Erythroblast (primary cell): ENCODE measurements around the gene PTMA.

Source experiments
- DNase-seq, 2 experiments: peaks; one replicate each; lab custom pipeline; 2025; lab: John Stamatoyannopoulos, UW
- GATA1 ChIP-seq: IDR thresholded peaks from 2 replicates; pipeline ENCODE4 v1.6.1; 2011; ENCODE audit warnings: low read depth, mild to moderate bottlenecking, control low read depth, low read length, moderate library complexity
- POLR2A ChIP-seq: IDR thresholded peaks from 2 replicates; pipeline ENCODE4 v1.6.1; 2011; ENCODE audit warnings: mild to moderate bottlenecking, low read length

The PTMA gene

DNA sequence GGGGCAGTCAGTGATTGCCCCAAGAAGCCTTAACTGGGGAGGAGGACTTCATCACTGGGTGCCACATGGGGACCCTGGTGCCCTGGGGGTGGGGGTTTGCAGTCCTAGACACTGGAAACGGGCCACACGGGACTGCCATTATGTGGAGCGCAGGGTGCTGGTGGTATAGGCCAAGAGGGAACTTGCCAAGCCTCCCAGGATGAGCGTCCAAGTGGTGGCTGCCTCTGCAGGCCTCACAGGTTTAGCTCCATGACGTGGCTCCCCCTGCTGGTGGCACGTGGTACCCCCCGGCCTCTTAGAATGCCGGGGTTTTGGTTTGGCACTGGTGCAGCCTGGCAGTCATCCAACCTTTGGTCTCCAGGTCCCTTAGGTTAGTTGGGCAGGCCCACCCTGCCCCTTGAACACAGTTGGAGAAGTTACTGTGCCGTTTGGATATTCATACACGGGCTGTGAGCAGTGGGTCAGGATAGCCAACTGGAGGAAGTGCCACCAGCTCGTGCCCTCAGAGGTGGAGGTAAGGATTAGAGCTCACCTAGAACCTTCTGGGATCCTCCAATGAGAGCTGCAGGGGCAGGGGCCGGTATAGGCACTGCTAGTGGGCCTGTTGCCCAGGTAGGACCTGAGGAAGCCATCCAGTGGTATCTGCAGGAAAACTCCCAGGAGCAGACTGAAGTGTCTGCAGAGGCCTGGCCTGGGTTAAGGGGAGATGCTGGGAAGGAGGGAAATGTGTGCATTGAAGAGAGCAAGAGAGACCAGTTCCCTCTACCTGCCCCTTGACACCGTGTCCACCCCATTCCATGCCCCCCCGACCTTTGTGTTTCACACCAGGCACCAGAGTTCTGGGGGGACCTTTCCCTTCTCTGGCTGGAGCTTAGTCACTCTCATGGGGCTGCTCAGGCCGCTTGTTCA, 5.7 kb downstream of the PTMA start:
- DNase-seq, result peak; percentile 94 to 95

DNA sequence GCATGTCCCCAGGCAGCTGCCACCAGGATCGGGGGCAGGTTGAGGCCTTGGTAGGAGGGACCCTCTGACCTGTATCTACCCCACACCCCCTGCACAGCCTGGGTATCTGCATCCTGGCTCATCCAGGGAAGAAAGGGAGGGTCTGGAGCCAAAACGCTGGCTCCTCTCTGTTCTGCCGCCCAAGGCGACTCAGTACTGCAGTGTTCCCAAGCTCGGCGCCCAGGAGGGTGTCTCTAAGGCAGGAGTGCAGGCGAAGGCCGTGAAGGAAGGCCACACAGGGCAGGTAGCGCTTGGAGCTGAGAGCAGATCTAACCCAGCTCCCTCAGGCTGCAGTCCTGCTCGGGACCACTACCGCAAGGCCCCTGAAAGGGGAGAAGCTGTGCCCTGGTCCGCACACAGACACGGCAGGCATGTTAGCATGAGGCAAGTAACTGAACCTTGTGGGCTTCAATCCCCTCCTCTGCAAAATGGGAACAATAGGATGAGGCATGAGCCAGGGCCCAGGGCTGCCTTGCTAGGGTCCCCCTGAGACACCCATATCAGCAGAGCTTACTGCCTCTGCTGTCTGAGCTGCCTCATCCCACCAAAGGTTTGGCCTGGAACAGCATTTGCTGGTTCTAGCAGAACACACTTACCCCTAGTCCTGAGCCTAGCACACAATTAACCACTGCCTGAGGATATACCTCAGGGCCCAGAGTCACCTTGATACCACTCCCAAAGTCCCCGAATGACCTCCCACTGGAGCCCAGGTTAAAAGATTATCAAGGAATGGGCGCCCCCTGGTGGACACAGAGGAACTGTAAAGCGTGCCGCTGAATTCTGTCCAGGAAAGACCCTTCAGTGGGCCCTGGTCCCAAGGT, 6.5 kb downstream of the PTMA start:
- peak; percentile 70 to 84 for DNase-seq
- TF ChIP-seq POLR2A (no peak), GATA1 (no peak)

More for the DNA sequence above, 5.7 kb downstream of the PTMA start:
- TF ChIP-seq POLR2A (peak; percentile 65), GATA1 (no peak)

- no peak for TF ChIP-seq POLR2A
- TF ChIP-seq GATA1, result no peak
- DNase-seq, result no peak
These were observed 7.1 kb downstream of the PTMA start for GRCh38 chr2:231715499-231715837.

- TF ChIP-seq GATA1, result no peak
- TF ChIP-seq POLR2A, result no peak
- no peak for DNase-seq
These were observed 7.8 kb downstream of the PTMA start for GRCh38 chr2:231715988-231716616.

GRCh38 chr2:231716666-231717280, 8.4 kb downstream of the PTMA start:
- TF ChIP-seq POLR2A (no peak), GATA1 (no peak)
- DNase-seq, result no peak

DNA sequence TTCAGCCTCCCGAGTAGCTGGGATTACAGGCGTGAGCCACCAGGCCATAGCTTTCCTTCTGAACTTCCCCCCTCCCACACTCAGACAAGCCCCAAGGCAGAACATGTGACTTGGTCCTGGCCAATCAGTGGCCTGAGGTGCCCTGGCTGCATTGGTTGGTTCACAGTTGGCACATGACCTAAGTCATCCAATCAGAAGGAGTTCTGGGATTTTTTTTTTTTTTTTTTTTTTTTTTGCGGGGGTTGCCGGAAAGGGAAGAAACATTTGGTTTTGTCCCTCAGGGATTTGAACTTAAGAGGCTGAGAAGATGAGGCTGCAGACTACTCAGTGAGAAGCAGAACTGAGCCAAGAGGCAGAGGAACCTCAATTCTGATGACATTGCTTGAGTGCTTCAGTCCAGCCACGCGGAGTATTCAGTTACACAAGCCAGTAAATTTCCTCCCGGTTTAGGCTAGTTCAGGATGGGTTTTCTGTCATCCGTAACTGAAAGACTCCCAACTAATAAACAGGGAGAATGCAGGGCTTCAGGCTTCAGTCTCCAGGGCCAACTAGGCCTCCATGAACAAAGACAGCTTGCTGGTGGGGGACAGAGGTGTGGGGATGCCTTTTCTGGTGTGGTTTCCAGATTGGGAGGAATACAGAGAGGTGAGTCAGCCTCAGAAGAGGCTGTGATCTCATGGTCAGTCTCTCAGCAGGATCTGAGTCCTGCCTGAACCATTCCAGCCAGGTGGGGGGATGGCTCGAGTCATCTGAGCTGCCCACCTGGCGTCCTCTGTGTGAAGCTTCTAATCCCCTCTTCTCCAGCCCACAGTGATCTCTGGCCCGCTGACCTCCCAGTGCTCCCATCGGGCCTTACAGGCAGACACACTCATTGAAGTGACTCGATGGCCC, 9.2 kb downstream of the PTMA start:
- DNase-seq, result peak; percentile 39 to 42
- TF ChIP-seq POLR2A, result no peak
- TF ChIP-seq GATA1, result no peak

DNA sequence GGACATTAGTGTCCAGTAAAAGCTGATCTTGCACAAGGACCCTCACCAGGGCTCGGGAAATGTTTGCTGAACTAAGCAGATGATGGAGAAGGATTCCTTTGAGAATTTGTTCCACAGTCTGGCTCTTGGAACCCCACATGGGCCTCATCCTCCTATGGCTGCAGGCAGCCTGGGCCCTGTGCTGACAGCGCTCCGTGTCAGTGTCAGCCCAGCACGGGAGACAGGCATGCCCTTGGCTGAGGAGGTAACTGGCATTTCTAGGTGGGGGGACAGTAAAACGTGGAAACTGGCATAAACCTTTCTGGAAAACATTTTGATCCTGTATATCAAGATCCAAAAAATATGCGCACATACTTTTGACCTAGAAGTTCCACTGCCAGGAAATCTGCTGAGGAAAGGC, 10.5 kb downstream of the PTMA start:
- no peak for TF ChIP-seq GATA1
- no peak for TF ChIP-seq POLR2A

DNA sequence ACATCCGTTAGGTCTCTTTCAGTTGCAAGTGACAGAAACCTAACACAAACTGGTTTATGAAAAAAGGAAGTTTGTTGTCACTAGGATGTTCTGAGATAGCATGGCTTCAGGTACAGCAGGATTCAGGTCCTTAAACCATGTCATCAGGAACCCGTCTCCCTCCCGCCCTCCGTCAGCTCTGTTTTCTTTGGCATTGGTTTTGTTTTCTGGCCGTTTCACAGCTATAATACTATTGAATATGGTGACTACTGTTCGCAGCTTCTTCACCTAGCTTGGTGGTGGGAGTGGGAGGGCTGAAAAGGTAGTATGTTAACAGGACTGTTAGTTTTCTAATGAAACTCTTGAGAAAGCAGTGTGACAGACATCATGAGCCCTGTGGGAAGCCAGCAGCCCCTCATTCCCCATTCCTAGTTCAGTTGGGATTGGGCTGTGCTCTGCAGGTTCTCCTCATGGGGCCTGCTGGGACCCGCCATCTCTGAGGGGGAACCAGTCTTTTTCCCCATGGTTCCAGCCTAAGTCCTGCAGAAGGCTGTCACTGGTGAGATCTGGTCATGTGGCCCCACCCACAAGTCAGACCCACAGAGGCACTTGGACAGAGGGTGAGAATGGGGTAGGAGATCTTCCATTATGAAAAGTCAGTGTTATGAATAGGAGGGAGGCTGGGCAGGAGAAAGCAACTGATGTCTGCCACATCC, 12.1 kb downstream of the PTMA start:
- no peak for DNase-seq
- no peak for TF ChIP-seq GATA1
- TF ChIP-seq POLR2A, result no peak

More for the DNA sequence above, 10.5 kb downstream of the PTMA start:
- DNase-seq, result no peak

DNA sequence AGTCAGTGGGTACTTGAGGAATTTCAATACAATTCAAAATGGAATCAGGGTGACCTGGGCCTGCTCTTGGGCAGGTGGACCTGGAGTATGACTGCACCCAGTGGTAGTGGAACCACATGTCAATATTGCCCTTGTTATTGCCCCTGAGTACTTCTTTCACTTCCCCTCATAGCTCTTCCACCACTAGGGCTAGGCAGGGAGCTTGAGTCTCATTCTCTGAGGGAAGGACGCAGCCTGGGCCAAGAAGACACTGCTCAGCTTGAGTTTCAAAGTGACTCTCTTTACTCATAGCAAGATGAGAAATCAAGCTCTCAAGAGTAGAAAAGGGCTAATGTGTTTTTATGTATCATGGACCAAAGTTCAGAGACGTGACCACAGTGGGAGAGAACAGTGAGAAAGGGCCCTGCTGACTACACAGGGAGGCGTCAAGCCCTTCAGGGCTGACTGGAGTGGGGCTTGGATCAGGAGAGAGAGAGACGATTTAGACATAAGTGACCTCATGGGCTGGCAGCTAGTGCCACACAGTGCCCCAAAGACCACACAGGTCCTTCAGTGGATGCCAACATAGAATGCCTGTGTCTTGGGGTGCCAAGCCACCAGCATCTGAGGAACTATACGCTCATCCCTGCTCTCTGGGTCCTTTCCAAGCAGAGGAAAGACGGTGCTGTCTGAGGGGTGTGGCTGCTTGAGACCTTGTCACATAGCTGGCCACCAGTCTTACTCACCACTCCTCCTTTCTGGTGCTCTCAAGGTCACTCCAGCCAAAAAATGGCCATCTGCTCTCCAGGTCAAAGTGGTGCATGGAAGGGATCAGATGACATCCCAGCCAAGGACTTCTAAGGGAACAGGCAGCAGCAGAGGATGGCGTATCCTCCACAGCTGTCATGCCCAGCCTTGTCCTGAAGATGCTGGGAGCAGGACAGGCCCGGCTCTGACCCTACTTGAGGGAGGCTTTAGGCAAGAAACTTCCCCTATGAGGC, 13.0 kb downstream of the PTMA start:
- DNase-seq, result no peak
- no peak for TF ChIP-seq POLR2A
- no peak for TF ChIP-seq GATA1

DNA sequence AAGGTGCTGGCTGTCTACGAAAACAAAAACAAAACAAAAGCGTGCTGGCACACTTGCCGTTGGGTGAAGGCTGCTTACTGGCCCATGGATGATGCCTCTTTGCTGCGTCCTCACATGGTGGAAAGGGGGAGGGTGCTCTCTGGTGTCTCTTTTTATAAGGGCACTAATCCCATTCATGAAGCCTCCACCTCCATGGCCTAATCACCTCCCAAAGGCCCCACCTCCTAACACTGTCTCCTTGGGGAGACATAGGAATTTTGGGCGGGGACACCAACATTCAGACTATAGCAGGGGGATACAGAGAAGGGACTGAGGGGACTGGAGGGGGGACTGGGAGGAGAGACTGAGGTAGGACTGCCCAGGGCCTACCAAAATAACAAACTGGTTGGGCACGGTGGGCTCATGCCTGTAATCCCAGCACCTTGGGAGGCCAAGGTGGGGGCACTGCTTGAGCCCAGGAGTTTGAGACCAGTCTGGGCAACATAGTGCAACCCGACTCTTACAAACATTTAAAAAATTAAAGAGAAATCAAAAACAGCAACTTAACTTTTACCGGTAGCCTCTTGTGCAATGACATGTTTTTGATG, 14.5 kb downstream of the PTMA start:
- TF ChIP-seq GATA1, result no peak
- no peak for TF ChIP-seq POLR2A
- no peak for DNase-seq

DNA sequence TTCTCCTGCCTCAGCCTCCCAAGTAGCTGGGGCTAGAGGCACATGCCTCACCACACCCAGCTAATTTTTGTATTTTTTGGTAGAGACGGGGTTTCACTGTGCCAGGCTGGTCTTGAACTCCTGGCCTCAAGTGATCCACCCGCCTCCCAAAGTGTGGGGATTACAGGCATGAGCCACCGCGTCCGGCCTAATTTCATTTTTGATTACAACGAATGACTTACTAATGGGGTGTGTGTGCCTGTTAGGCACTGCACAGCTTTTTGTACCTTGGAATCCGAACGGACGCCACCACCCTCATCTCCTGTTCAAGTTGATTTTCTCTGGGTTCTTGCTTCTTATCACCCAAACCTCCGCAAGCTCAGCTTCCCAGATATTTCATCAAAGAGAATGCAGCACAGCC, 17.2 kb downstream of the PTMA start:
- DNase-seq, result no peak
- TF ChIP-seq GATA1, result no peak
- no peak for TF ChIP-seq POLR2A
